Measurements from ENCODE around the gene RAC3. TPM values are rescaled to one million over a fixed set of nuclear protein-coding genes. Genes with fewer than 3 reads are reported as not detected.
A peak's percentile ranks its signal among the peaks of the same experiment; 100 is the strongest.

The RAC3 gene
- total and polyA plus RNA-seq, 9 of the 15 experiments (the other 6 are each of a cell fraction or from before 2014, with no cell fraction given) = 0.23 to 292 (median 118) TPM

DNA sequence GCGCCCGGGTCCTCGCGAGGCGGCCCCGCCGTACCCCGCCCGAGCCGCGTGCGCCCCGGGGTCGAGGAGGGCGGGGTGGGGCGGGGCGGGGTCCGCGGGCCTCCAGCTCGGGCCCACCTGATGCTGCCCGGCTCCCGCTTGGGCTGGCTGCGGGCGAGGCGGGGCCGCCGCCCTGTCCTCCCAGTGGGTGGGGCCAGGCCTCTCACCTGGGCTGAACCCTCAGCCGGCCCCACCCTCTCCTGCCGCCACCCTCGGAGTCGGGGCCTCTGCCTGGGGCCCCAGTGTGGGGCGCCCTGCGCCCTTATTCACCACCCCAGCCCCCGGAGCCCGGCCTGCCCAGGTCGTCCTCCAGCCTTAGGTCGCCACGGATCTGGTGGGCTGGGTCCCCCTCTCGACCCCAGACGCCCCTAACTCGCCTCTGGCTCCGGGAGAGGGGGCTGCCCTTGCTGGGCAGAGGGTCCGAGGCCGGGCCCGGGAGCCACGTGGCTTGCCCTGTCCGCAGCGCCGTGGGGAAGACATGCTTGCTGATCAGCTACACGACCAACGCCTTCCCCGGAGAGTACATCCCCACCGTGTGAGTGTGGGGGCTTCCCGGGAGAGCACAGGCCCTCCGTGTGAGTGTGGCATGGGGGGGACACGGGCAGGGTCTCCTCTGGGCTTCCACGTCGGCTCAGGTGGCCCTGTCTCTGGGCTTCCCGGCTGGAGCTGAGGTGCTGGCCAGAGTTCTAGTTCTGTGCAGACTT lies 578 bp downstream of the RAC3 start (continued):
- TF ChIP-seq HDAC2 (IDR thresholded peaks at IDR 0.05) = 0 out of 2 replicates have a peak, but pooled peaks have one; percentile 50
- no peak for TF ChIP-seq ZNF146 (CRISPR knock-in tag; IDR thresholded peaks at IDR 0.05; ENCODE audit: unreplicated experiment)
- TF ChIP-seq MXI1 (IDR thresholded peaks at IDR 0.05; ENCODE audit: low read depth, low read length) = peak; percentile 63
- peak; percentile 84 for TF ChIP-seq L3MBTL2 (IDR thresholded peaks at IDR 0.05)
- TF ChIP-seq POLR2A (conservative IDR thresholded peaks at IDR 0.05) = peak; percentile 74
- TF ChIP-seq U2AF1 (optimal IDR thresholded peaks at IDR 0.05; ENCODE audit: low read depth, low read length) = peak; percentile 44
- peak; percentile 52 for TF ChIP-seq KDM5B (IDR thresholded peaks at IDR 0.05; ENCODE audit: insufficient replicate concordance, low read depth, low read length)
- TF ChIP-seq, protein P1, sequence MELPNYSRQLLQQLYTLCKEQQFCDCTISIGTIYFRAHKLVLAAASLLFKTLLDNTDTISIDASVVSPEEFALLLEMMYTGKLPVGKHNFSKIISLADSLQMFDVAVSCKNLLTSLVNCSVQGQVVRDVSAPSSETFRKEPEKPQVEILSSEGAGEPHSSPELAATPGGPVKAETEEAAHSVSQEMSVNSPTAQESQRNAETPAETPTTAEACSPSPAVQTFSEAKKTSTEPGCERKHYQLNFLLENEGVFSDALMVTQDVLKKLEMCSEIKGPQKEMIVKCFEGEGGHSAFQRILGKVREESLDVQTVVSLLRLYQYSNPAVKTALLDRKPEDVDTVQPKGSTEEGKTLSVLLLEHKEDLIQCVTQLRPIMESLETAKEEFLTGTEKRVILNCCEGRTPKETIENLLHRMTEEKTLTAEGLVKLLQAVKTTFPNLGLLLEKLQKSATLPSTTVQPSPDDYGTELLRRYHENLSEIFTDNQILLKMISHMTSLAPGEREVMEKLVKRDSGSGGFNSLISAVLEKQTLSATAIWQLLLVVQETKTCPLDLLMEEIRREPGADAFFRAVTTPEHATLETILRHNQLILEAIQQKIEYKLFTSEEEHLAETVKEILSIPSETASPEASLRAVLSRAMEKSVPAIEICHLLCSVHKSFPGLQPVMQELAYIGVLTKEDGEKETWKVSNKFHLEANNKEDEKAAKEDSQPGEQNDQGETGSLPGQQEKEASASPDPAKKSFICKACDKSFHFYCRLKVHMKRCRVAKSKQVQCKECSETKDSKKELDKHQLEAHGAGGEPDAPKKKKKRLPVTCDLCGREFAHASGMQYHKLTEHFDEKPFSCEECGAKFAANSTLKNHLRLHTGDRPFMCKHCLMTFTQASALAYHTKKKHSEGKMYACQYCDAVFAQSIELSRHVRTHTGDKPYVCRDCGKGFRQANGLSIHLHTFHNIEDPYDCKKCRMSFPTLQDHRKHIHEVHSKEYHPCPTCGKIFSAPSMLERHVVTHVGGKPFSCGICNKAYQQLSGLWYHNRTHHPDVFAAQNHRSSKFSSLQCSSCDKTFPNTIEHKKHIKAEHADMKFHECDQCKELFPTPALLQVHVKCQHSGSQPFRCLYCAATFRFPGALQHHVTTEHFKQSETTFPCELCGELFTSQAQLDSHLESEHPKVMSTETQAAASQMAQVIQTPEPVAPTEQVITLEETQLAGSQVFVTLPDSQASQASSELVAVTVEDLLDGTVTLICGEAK (IDR thresholded peaks at IDR 0.05) = peak; percentile 44; the same call in 1 of the 2 replicates
- TF ChIP-seq, protein P1 (CRISPR knock-in tag; IDR thresholded peaks at IDR 0.05) = no peak
- no peak for TF ChIP-seq BCOR (IDR thresholded peaks at IDR 0.05)
- TF ChIP-seq TGIF2 (CRISPR knock-in tag; IDR thresholded peaks at IDR 0.05) = no peak
- peak; percentile 36; the same call in 1 of the 2 replicates for TF ChIP-seq RAD51 (IDR thresholded peaks at IDR 0.05; ENCODE audit: borderline replicate concordance, low read depth)
- peak; percentile 30; the same call in 1 of the 2 replicates for TF ChIP-seq ESRRA (IDR thresholded peaks at IDR 0.05; ENCODE audit: borderline replicate concordance, low read depth)
- peak; percentile 90 for TF ChIP-seq HMGN3 (IDR thresholded peaks at IDR 0.05; ENCODE audit: borderline replicate concordance, extremely low read depth, insufficient read length, low read depth, low read length)
- TF ChIP-seq ZKSCAN1 (IDR thresholded peaks at IDR 0.05; ENCODE audit: low read depth, low read length) = 0 out of 2 replicates have a peak, but pooled peaks have one; percentile 32
- TF ChIP-seq TBP (optimal IDR thresholded peaks at IDR 0.05; ENCODE audit: low read depth, low read length) = peak; percentile 38
- TF ChIP-seq MAZ (CRISPR knock-in tag; conservative IDR thresholded peaks at IDR 0.05 in 1 of 2, IDR thresholded peaks at IDR 0.05 in 1 of 2) = peak; percentile 64 to 86
- no peak for TF ChIP-seq SMAD3 (CRISPR knock-in tag; conservative IDR thresholded peaks at IDR 0.05)
- 0 out of 2 replicates have a peak, but pooled peaks have one; percentile 39 for TF ChIP-seq MYNN (IDR thresholded peaks at IDR 0.05)
- no peak for TF ChIP-seq MYNN (CRISPR knock-in tag; IDR thresholded peaks at IDR 0.05)
- TF ChIP-seq RAD21 (CRISPR knock-in tag; conservative IDR thresholded peaks at IDR 0.05 in 1 of 2, IDR thresholded peaks at IDR 0.05 in 1 of 2) = peak in 1 of 2 experiments; percentile 32; a peak in 1 of 4 replicates

Measured in K562 (cell line).